SH-SY5Y (cell line): ENCODE data around the gene TMED8.

Experiments used
- GATA2 ChIP-seq: IDR thresholded peaks from 2 replicates; pipeline ENCODE4 v1.6.1; 2011; ENCODE audit warnings: mild to moderate bottlenecking, low read depth, low read length
- GATA3 ChIP-seq: IDR thresholded peaks from 2 replicates; pipeline ENCODE4 v1.6.1; 2011; ENCODE audit warnings: low read depth, mild to moderate bottlenecking, low read length, moderate library complexity

Gene TMED8

DNA sequence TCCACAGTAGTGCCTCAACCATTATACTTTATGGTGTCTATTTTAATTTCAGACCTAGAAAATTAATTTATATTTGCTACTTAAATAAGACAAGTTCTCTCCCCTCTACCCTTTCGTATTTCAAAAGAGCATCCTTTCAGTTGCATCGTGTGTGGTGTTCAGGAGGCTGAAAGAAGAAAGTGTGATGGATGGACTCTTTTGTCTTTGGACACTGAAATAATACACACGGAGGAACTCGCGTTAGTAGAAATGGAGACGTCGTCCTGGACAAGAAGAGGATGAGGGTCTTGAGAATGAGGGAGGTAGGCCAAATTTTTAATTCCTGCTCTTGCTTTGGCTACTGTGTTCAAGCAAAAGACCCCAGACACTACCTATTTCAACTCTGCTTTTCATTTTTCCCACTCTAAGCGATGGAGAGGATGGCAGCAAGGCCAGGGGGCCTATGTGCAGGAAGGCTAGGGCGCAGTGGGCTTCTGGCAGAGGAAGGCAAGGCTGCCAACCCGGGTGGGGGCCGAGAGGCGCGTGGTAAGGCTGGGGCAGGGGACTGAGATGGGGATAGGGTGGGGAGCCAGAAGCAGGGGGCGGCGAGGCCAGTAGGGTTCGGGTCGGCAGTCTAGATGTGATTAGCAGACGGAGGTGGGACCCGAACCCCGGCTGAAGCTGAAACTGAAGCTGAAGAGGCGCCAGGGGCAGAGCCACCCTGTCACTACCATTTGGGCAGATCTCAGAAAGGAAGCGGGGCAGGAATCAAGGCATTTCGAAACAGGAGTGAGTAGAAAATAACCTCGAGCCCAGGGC lies 722 bp downstream of the TMED8 start:
- TF ChIP-seq GATA3 = no peak

GRCh38 chr14:77375164-77375950 lies 1.5 kb downstream of the TMED8 start:
- TF ChIP-seq GATA2 (no peak), GATA3 (no peak)

- no peak for TF ChIP-seq GATA2
- TF ChIP-seq GATA3 = no peak
Observed at GRCh38 chr14:77372304-77372841, 4.5 kb downstream of the TMED8 start.

- TF ChIP-seq GATA2 = no peak
- no peak for TF ChIP-seq GATA3
Observed at GRCh38 chr14:77369285-77369684, 7.6 kb downstream of the TMED8 start.

- TF ChIP-seq GATA3 (no peak), GATA2 (no peak)
Observed at GRCh38 chr14:77364146-77364545, 12.7 kb downstream of the TMED8 start.

DNA sequence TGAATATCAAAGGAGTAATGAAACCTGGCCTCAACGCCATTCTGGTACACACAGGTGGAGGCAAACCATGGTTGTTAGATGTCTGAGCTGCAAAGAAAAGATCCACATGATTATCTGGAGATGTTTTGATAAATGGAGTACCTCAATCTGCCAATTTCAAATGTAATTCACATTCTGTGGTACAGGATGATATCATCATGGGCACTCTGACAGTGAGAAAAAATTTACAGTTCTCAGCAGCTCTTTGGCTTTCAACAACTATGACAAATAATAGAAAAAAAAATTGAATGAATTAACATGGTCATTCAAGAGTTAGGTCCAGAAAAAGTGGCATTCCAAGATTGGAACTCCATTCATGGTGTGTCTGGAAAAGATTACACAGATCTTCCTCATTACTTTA lies 17.3 kb downstream of the TMED8 start:
- TF ChIP-seq GATA3 (no peak), GATA2 (no peak)

- TF ChIP-seq GATA3 (no peak), GATA2 (no peak)
Observed at GRCh38 chr14:77356899-77357298, 20.0 kb downstream of the TMED8 start.

DNA sequence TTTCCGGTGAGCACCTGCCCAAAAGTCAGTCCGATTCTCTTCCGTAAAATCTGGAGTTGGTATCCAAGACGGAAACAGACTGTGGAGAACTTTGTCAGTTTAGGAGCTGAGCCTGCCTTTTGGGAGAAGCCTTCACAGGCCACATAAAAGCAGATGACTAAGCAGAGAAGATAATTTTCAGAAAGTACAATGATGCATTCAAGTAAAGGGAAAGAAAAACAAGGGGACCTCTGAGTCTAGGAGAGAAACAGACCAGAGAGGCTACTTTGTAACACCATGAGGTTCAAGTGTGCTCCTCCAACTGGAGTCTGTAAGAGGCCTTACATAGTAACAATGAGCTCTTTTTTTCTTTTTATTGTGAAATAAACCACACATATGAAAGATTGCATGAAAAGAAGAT lies 21.1 kb downstream of the TMED8 start:
- TF ChIP-seq GATA2 (no peak), GATA3 (no peak)

DNA sequence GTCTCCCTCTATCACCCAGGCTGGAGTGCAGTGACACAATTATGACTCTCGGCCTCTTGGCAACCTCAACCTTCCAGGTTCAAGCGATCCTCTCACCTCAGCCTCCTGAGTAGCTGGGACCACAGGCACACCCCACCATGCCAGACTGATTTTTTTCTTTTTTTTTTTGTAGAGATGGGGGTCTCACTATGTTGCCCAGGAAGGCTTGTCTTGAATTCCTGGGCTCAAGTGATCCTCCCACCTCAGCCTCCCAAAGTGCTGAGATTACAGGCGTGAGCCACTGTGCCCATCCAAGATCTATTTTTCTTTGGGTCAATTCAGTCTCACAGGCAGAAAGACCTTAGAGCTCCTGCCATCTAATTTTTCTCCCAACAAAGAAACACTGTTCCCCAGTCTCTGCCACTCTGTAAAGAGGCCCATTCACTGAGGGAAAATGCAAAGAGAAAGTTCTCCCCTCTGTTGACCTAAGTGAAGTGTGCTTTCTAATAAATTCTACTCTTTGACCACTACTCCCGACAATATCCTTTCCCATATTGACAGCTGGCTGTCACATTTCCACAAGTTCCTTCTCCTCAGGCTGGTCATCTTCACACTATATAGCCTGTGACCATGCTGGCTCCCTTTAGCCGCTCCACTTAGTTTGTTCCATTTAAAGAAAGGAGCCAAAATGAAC lies 23.3 kb downstream of the TMED8 start:
- TF ChIP-seq GATA2 = no peak

- TF ChIP-seq GATA3 = no peak
- TF ChIP-seq GATA2 = no peak
Observed at GRCh38 chr14:77347751-77348150, 29.1 kb downstream of the TMED8 start.

DNA sequence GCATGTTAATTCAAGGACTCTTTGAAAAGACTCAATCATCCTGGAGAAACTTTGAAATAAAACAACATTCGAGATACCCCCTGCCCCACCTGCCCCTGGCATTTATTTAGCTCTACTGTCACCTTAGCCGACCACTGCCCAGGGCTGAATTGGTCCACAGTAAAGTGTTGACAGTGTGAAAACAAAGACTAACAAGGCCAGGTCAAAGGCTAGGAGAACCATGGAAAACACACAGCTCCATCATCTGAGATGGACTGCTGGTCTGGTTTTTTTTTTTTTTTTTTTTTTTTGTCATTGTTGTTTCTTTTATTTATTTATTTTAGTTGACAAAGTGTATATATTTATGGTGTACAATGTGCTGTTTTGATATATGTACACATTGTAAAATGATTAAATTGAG lies 30.4 kb downstream of the TMED8 start:
- TF ChIP-seq GATA3 (no peak), GATA2 (no peak)

DNA sequence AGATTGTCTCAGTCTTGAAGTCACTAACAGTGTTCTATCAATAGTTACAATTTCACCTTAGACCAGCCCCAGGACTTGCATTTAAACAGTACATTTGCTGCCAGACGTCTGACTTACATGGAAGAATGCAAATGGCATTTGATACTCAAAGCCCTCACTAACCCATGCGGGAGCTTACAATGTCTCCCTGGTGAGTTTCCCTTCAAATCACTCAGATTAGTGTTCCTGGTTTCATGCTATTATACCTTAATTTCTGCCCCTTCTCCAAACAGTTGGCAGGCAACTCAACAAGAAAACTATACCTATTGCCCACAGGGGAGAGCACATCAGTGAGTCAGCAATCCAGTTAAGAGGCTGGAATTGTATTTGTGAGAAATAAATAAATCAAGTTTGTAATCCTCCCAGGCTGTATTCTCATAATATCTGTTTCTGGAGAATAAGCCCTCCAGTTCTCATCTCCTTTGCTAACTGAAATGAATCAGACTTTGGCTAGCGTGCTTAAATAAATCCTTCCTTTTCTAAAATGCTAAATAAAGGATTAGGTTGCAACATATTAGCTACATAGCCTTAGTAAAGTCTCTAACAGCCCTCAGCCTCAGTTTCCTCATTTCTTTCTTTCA lies 32.4 kb downstream of the TMED8 start:
- no peak for TF ChIP-seq GATA3
- no peak for TF ChIP-seq GATA2

DNA sequence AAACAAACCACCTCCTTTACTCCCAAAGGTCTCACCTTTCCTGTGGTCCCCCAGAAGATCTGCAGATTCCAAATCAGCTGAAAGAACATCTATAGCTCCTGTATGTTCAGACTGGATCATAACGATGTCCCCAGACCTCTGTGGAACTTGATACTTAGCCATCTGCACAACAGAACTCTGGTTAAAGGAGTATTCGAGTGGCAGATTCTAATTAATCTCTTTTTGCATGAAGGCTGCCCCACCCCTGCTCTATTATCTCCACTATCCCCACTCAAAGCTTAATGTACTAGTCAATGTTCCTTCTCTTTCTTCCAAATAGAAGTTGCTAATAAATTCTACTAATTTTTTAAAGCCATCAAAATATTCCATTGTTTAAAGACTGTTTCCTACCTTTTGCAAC lies 33.2 kb downstream of the TMED8 start:
- TF ChIP-seq GATA2 (no peak), GATA3 (no peak)
